HepG2 (cell line): ENCODE results near the gene ALDH2. TPM values are rescaled to one million over a fixed set of nuclear protein-coding genes. Genes with fewer than 3 reads are reported as not detected.

Source experiments
- ATAC-seq: fragments of 200-7000 bp; cut with Tn5 transposase; 3 replicates; pipeline ENCODE4 v1.9.1; 2020; ENCODE audit warnings: mild to moderate bottlenecking, moderate library complexity
- Bru-seq: library from RNA; stranded (reverse); fragments of 400-500 nt; gene quantifications from one replicate; lab custom pipeline; 2021; lab: Mats Ljungman, UMichigan
- BruChase-seq, 2 experiments: library from RNA; stranded (reverse); fragments of 400-500 nt; gene quantifications; one replicate each; lab custom pipeline; 2021; lab: Mats Ljungman, UMichigan
- BruUV-seq: library from RNA; stranded (reverse); fragments of 400-500 nt; replicated peaks from 2 replicates; lab custom pipeline; 2021; lab: Mats Ljungman, UMichigan
- CTCF ChIA-PET: fragments of 300-600 bp; formaldehyde crosslinking; extraction: SDS; loops from one replicate; lab custom pipeline; 2021; ENCODE audit warnings: low total read pairs, inconsistent platforms, low intra/inter-chr PET ratio; lab: Yijun Ruan, JAX
- POLR2A ChIA-PET: fragments of 350-600 bp; sonication (Branson Sonifier 250); formaldehyde crosslinking; loops from one replicate; lab custom pipeline; 2020; ENCODE audit warnings: antibody characterized with exemption, inconsistent platforms; lab: Yijun Ruan, JAX
- DNase-seq: peaks from one replicate; pipeline ENCODE4 v3.0.0-alpha.2; 2015; ENCODE audit warnings: low spot score
- FAIRE-seq: peaks from 3 replicates; lab custom pipeline; 2011; peaks lifted over from hg19 to GRCh38; lab: Jason Lieb, UNC
- H2AFZ ChIP-seq: one replicate; pipeline ENCODE4 v1.6.1; 2011; ENCODE audit warnings: low read length, inconsistent platforms
- H3K27ac ChIP-seq: fragments of 300-600 bp; 3 replicates; pipeline ENCODE4 v1.8.0; 2011; ENCODE audit warnings: mixed run types, mild to moderate bottlenecking, mixed read lengths, low read length, inconsistent platforms; ENCODE audit not compliant: insufficient read depth; ENCODE audit errors: extremely low read length
- H3K27me3 ChIP-seq, 2 experiments: fragments of 200-600 bp in 1 of 2; 2 replicates in 1 of 2; 3 replicates in 1 of 2; pipeline versions ENCODE4 v1.6.0 to v1.8.0; 2011; ENCODE audit warnings: low read length in 2 of 2, mild to moderate bottlenecking in 2 of 2, moderate library complexity in 2 of 2, inconsistent platforms in 1 of 2; ENCODE audit not compliant: insufficient read depth in 2 of 2, control insufficient read depth in 1 of 2
- H3K36me3 ChIP-seq, 2 experiments: fragments of 200-600 bp in 1 of 2; replicated peaks in 1 of 2; 2 replicates in 1 of 2; 3 replicates in 1 of 2; pipeline versions ENCODE4 v1.5.1 to v1.8.0; 2011; ENCODE audit warnings: low read length in 2 of 2, inconsistent platforms in 1 of 2; ENCODE audit not compliant: insufficient read depth in 2 of 2, control insufficient read depth in 1 of 2
- H3K4me1 ChIP-seq: 2 replicates; pipeline ENCODE4 v1.5.1; 2012; ENCODE audit warnings: low read length, inconsistent platforms; ENCODE audit not compliant: insufficient read depth
- H3K4me2 ChIP-seq: 2 replicates; pipeline ENCODE4 v1.6.0; 2011; ENCODE audit warnings: low read depth, low read length, inconsistent platforms
- H3K4me3 ChIP-seq, 3 experiments: fragments of 200-600 bp in 1 of 3; sonication (generic), shearing (Covaris generic) in 1 of 3; replicated peaks in 1 of 3; 2 replicates each; pipeline ENCODE4 v1.5.1; 2011 to 2016; ENCODE audit warnings: low read length in 3 of 3, inconsistent platforms in 2 of 3, low read depth in 2 of 3, mild to moderate bottlenecking in 2 of 3, control low read depth in 1 of 3, mixed read lengths in 1 of 3; ENCODE audit not compliant: insufficient read depth in 1 of 3
- H3K79me2 ChIP-seq: one replicate; pipeline ENCODE4 v1.6.1; 2011; ENCODE audit warnings: low read length, inconsistent platforms; ENCODE audit not compliant: insufficient read depth
- H3K9ac ChIP-seq: 2 replicates; pipeline ENCODE4 v1.6.0; 2011; ENCODE audit warnings: mild to moderate bottlenecking, low read depth, low read length, inconsistent platforms; ENCODE audit not compliant: insufficient read depth
- H3K9me3 ChIP-seq: 2 replicates; pipeline ENCODE4 v1.5.1; 2012; ENCODE audit warnings: mild to moderate bottlenecking, low read length
- H4K20me1 ChIP-seq: 2 replicates; pipeline ENCODE4 v1.6.0; 2011; ENCODE audit warnings: inconsistent platforms, mild to moderate bottlenecking, low read length, moderate library complexity; ENCODE audit not compliant: insufficient read depth
- CHD2 ChIP-seq: IDR thresholded peaks from 2 replicates; pipeline ENCODE4 v1.6.1; 2011; ENCODE audit warnings: low read depth, low read length, improper control_type of control experiment
- ETV5 ChIP-seq: IDR thresholded peaks from 2 replicates; pipeline ENCODE4 v1.6.1; 2018; ENCODE audit warnings: missing biosample characterization, missing genetic modification reagents, inconsistent platforms, borderline replicate concordance
- HES4 ChIP-seq: sonication (generic); formaldehyde crosslinking; IDR thresholded peaks from 2 replicates; pipeline ENCODE4 v1.9.0; 2021; ENCODE audit warnings: mild to moderate bottlenecking, missing genetic modification reagents, borderline replicate concordance
- HNRNPK ChIP-seq: fragments of 200-400 bp; formaldehyde crosslinking; IDR thresholded peaks from 2 replicates; pipeline ENCODE4 v1.6.1; 2018; ENCODE audit warnings: low read length, low read depth, moderate library complexity, mild to moderate bottlenecking; ENCODE audit not compliant: poor library complexity, severe bottlenecking
- HOXD1 ChIP-seq: sonication (generic); formaldehyde crosslinking; IDR thresholded peaks from 2 replicates; pipeline ENCODE4 v1.5.0; 2020; ENCODE audit warnings: missing genetic modification reagents
- KDM5A ChIP-seq: fragments of 200-600 bp; sonication (generic); IDR thresholded peaks from 2 replicates; pipeline ENCODE4 v1.7.0; 2018; ENCODE audit warnings: antibody characterized with exemption, mild to moderate bottlenecking, low read length, borderline replicate concordance
- NFIB ChIP-seq: sonication (generic); formaldehyde crosslinking; IDR thresholded peaks from 2 replicates; pipeline ENCODE4 v1.9.0; 2021; ENCODE audit warnings: missing genetic modification reagents, mild to moderate bottlenecking, borderline replicate concordance
- RNF2 ChIP-seq: fragments of 450-650 bp; conservative IDR thresholded peaks from 2 replicates; pipeline ENCODE4 v1.6.1; 2016; ENCODE audit warnings: low read depth
- TSC22D2 ChIP-seq: sonication (generic); formaldehyde crosslinking; IDR thresholded peaks from 2 replicates; pipeline ENCODE4 v1.5.1; 2020; ENCODE audit warnings: missing genetic modification reagents, mild to moderate bottlenecking, borderline replicate concordance
- ZFP37 ChIP-seq: sonication (generic); formaldehyde crosslinking; IDR thresholded peaks from 2 replicates; pipeline ENCODE4 v1.4.0; 2020; ENCODE audit warnings: missing genetic modification reagents, borderline replicate concordance
- ZNF253 ChIP-seq: sonication (generic); formaldehyde crosslinking; IDR thresholded peaks from 2 replicates; pipeline ENCODE4 v1.8.0; 2022; ENCODE audit warnings: mild to moderate bottlenecking, missing genetic modification reagents, borderline replicate concordance
- ZNF382 ChIP-seq: sonication (generic); formaldehyde crosslinking; IDR thresholded peaks from 2 replicates; pipeline ENCODE4 v1.5.0; 2020; ENCODE audit warnings: missing genetic modification reagents, mild to moderate bottlenecking, borderline replicate concordance
- ZNF572 ChIP-seq: sonication (generic); formaldehyde crosslinking; IDR thresholded peaks from 2 replicates; pipeline ENCODE4 v1.5.1; 2020; ENCODE audit warnings: mild to moderate bottlenecking, missing genetic modification reagents
- ZNF577 ChIP-seq: sonication (generic); formaldehyde crosslinking; IDR thresholded peaks from 2 replicates; pipeline ENCODE4 v1.4.0; 2020; ENCODE audit warnings: mild to moderate bottlenecking, low read depth, missing genetic modification reagents, borderline replicate concordance
- ZNF746 ChIP-seq: sonication (generic); formaldehyde crosslinking; IDR thresholded peaks from 2 replicates; pipeline ENCODE4 v1.8.0; 2022; ENCODE audit warnings: mild to moderate bottlenecking, missing genetic modification reagents
- ZSCAN25 ChIP-seq: sonication (generic); formaldehyde crosslinking; IDR thresholded peaks from 2 replicates; pipeline ENCODE4 v1.8.0; 2022; ENCODE audit warnings: mild to moderate bottlenecking, missing genetic modification reagents
- ZSCAN9 ChIP-seq: IDR thresholded peaks from 2 replicates; pipeline ENCODE4 v1.6.1; 2016; ENCODE audit warnings: borderline replicate concordance
- WGBS: methylation state at CpG from one replicate; pipeline ENCODE4 v1.1.6; 2017; ENCODE audit warnings: low lambda C conversion rate; 5-methylcytosine and 5-hydroxymethylcytosine counted together
- in situ Hi-C: cut with HindIII; loops from 2 replicates; pipeline ENCODE4 v1.10.0; 2017; ENCODE audit warnings: low pct_unique_long_range_greater_than_20kb; ENCODE audit not compliant: extremely low pct_ligation_motif_present
- intact Hi-C: fragments of 100-400 bp; cut with micrococcal nuclease; formaldehyde crosslinking; loops from one replicate; pipeline ENCODE4 v1.10.0; 2022; ENCODE audit not compliant: unreplicated experiment
- long read RNA-seq, 2 experiments: library from RNA in 1 of 2; library from polyadenylated mRNA in 1 of 2; stranded (forward) in 1 of 2; unstranded in 1 of 2; transcript quantifications; one replicate each; pipeline ENCODE4 v2.0.0, GENCODE V29; 2019 to 2022
- polyA minus RNA-seq, 3 experiments: library from RNA; depleted of rRNA, polyadenylated mRNA; stranded (reverse); fragments of >200 nt; gene quantifications; 2 replicates each; pipeline ENCODE4 v1.2.3, GENCODE V29; 2011; ENCODE audit warnings: low replicate concordance in 1 of 3
- polyA plus RNA-seq, 8 experiments: library from polyadenylated mRNA; depleted of rRNA in 3 of 8; stranded (reverse) in 7 of 8; unstranded in 1 of 8; fragments of >200 nt; fragmentation: Illumina TruSeq in 4 of 8; extraction: Trizol in 4 of 8; gene quantifications; 2 replicates each; pipeline versions ENCODE4 v1.2.1 to v1.2.3, GENCODE V29; 2011 to 2016; ENCODE audit warnings: low read depth in 4 of 8, missing spikeins in 1 of 8, mixed read lengths in 1 of 8; ENCODE audit not compliant: insufficient read depth in 1 of 8
- total RNA-seq, 5 experiments: library from RNA; depleted of rRNA; stranded (reverse); fragments of >200 nt; fragmentation: Illumina TruSeq; extraction: Trizol; gene quantifications; 2 replicates each; pipeline ENCODE4 v1.2.3, GENCODE V29; 2016; ENCODE audit warnings: low read depth in 1 of 5
- TF ChIP-seq, protein P1 (sequence below): IDR thresholded peaks from 2 replicates; pipeline ENCODE4 v1.6.1; 2012; ENCODE audit warnings: inconsistent platforms

The ALDH2 gene
- total RNA-seq (2016; rRNA removed; fragmentation: Illumina TruSeq; extraction: Trizol) (72.8 and 103 TPM in 2 replicates), polyA plus RNA-seq (2011; rRNA removed) (67.8 and 78.8 TPM in 2 replicates), polyA minus RNA-seq (2011; rRNA and poly(A)+ RNA removed; ENCODE audit: low replicate concordance) (3.8 and 84.5 TPM in 2 replicates), Bru-seq, nascent RNA (percentile 64 among the genes with signal in this experiment), BruChase-seq, experiment 1, labeled RNA remaining after a 6-hour chase (percentile 79 among the genes with signal in this experiment), BruChase-seq, experiment 2, labeled RNA remaining after a 2-hour chase (percentile 69 among the genes with signal in this experiment)
- total RNA-seq (2016; cell fraction: cytosol; rRNA removed; fragmentation: Illumina TruSeq; extraction: Trizol; ENCODE audit: low read depth): 8.4 and 10.0 TPM in 2 replicates
- 66.6 and 111 TPM in 2 replicates for total RNA-seq (2016; cell fraction: insoluble cytoplasmic fraction; rRNA removed; fragmentation: Illumina TruSeq; extraction: Trizol)
- 21.1 and 23.4 TPM in 2 replicates for total RNA-seq (2016; cell fraction: membrane; rRNA removed; fragmentation: Illumina TruSeq; extraction: Trizol)
- total RNA-seq (2016; cell fraction: nucleus; rRNA removed; fragmentation: Illumina TruSeq; extraction: Trizol): 30.1 and 34.3 TPM in 2 replicates
- polyA plus RNA-seq (2011; cell fraction: cytosol; rRNA removed): 60.0 and 72.7 TPM in 2 replicates
- 56.8 and 58.9 TPM in 2 replicates for polyA plus RNA-seq (2011; cell fraction: nucleus; rRNA removed)
- polyA plus RNA-seq (2012): 46.9 and 67.0 TPM in 2 replicates
- 21.3 and 21.9 TPM in 2 replicates for polyA plus RNA-seq (2016; cell fraction: cytosol; fragmentation: Illumina TruSeq; extraction: Trizol; ENCODE audit: low read depth)
- polyA plus RNA-seq (2016; cell fraction: insoluble cytoplasmic fraction; fragmentation: Illumina TruSeq; extraction: Trizol; ENCODE audit: low read depth): 133 and 139 TPM in 2 replicates
- polyA plus RNA-seq (2016; cell fraction: membrane; fragmentation: Illumina TruSeq; extraction: Trizol; ENCODE audit: low read depth): 31.6 and 34.9 TPM in 2 replicates
- polyA plus RNA-seq (2016; cell fraction: nucleus; fragmentation: Illumina TruSeq; extraction: Trizol; ENCODE audit: insufficient read depth, low read depth): 105 and 114 TPM in 2 replicates
- polyA minus RNA-seq (2011; cell fraction: cytosol; rRNA and poly(A)+ RNA removed): 39.2 and 47.6 TPM in 2 replicates
- polyA minus RNA-seq (2011; cell fraction: nucleus; rRNA and poly(A)+ RNA removed): 13.9 and 14.5 TPM in 2 replicates
- long read RNA-seq, experiment 1, full-length matches to known transcripts: 282 of 361 reads
- long read RNA-seq, experiment 1, partial matches to known transcripts: 47 of 361 reads
- long read RNA-seq, experiment 1, other reads (novel, unspliced or antisense): 32 of 361 reads
- long read RNA-seq, experiment 2, full-length matches to known transcripts: 170 of 332 reads
- long read RNA-seq, experiment 2, partial matches to known transcripts: 81 of 332 reads
- long read RNA-seq, experiment 2, other reads (novel, unspliced or antisense): 81 of 332 reads

DNA sequence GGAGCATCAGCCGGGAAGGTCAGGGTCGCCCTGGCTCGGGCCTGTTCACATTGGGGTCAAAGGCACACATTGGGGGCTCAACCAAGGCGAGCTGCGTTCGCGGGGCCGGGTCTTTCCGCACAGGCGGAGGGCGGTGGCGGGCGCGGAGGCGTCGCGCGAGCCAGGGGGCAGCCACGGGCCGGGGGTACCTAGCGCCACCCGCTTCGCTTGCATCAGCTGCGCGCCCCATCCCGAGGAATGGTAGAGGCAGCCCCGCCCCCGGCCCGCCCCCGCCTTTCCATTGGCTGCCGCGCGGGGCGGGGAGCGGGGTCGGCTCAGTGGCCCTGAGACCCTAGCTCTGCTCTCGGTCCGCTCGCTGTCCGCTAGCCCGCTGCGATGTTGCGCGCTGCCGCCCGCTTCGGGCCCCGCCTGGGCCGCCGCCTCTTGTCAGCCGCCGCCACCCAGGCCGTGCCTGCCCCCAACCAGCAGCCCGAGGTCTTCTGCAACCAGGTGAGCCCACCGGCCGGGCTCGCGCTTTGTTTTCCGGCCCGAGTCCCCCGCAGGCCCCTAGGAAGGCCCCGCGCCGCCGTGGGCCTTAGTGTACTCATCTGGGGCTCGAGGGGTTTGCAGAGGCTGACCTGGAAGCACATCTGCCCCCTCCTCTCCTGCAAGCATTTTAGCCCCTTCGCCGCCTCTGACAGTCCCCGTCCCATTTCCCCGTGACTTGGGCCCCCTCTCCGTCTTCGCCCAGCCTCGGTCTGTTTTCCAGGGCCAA is at the start of gene ALDH2:
Gene ALDH2, plus strand, starts transcription at position 326 of the 754 bp plus-strand sequence. Its CDS starts 50 bp downstream, at position 376.
- Histone ChIP-seq H3K36me3 (no peaks in the 10 kb centered on the region; a peak in 1 of 5 replicates), H3K4me1 (peaks cover 48% of the 10 kb centered on the region), H3K79me2 (peaks cover 41% of the 10 kb centered on the region), H3K27ac (peak within 1 kb of the TSS; percentile 74), H3K4me3 (peak within 1 kb of the TSS; percentile 79 to 92 (median 80)), H3K9ac (peak within 1 kb of the TSS; percentile 80), H3K9me3 (no peaks in the 10 kb centered on the region), H2AFZ (no peak within 1 kb of the TSS), H3K4me2 (peak within 1 kb of the TSS; percentile 81), H4K20me1 (0 out of 2 replicates have a peak, but pooled peaks cover 4% of the 10 kb centered on the region), H3K27me3 (no peaks in the 10 kb centered on the region; a peak in 1 of 5 replicates)
- DNase-seq: peak; percentile 72
- BruUV-seq: no TSS peak
- ChIA-PET POLR2A (interaction anchor here (0.9 to 6.7 kb wide), 9 partner anchors 10 to 168 kb away, joined by 3 to 94 read pairs (median 6); partner anchors contain the start of genes ATXN2 and BRAP), CTCF (interaction anchor here (0.8 kb wide), 1 partner anchor 47 kb away, joined by 3 read pairs; no protein-coding TSS in a partner anchor)
- ATAC-seq: peak; percentile 95
- in situ Hi-C loops: no loop called here
- no peak for FAIRE-seq
- intact Hi-C loops: no loop called here
- WGBS: 0% methylated on average over 15 of the region's 73 CpGs
- TF ChIP-seq ZFP37 (CRISPR knock-in tag): no peak
- TF ChIP-seq ZNF253 (CRISPR knock-in tag): no peak
- TF ChIP-seq RNF2: no peak
- no peak for TF ChIP-seq NFIB
- no peak for TF ChIP-seq HNRNPK
- no peak for TF ChIP-seq CHD2
- no peak; the same call in 1 of the 2 replicates for TF ChIP-seq ETV5
- no peak for TF ChIP-seq ZNF382
- TF ChIP-seq ZNF746 (CRISPR knock-in tag): no peak; the same call in 1 of the 2 replicates
- TF ChIP-seq ZNF572 (CRISPR knock-in tag): no peak
- no peak for TF ChIP-seq ZNF577
- TF ChIP-seq ZSCAN25 (CRISPR knock-in tag): 0 out of 2 replicates have a peak, but pooled peaks have one; percentile 57
- TF ChIP-seq, protein P1, sequence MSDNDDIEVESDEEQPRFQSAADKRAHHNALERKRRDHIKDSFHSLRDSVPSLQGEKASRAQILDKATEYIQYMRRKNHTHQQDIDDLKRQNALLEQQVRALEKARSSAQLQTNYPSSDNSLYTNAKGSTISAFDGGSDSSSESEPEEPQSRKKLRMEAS: peak; percentile 87
- no peak for TF ChIP-seq TSC22D2 (CRISPR knock-in tag)
- peak; percentile 71; the same call in 1 of the 2 replicates for TF ChIP-seq HES4 (CRISPR knock-in tag)
- no peak; the same call in 1 of the 2 replicates for TF ChIP-seq KDM5A
- peak; percentile 20; the same call in 1 of the 2 replicates for TF ChIP-seq ZSCAN9 (CRISPR knock-in tag)
- TF ChIP-seq HOXD1 (CRISPR knock-in tag): no peak
